A673 (cell line): ENCODE measurements around the gene EMB.
"Not testable (repeated sequence)": the region's sequence is repeated elsewhere in the genome, so short reads cannot be mapped to it uniquely, and the experiment has no call there.

Experiments used
- CTCF ChIP-seq: fragments of 300-800, 200-600 bp; sonication (generic); conservative IDR thresholded peaks from 2 replicates; pipeline ENCODE4 v1.5.1; 2017; ENCODE audit warnings: low read depth, mild to moderate bottlenecking, antibody characterized with exemption, low read length, moderate library complexity, mixed read lengths
- EZH2 ChIP-seq: fragments of 200-600 bp; sonication (generic); IDR thresholded peaks from 2 replicates; pipeline ENCODE4 v1.6.1; 2017; ENCODE audit warnings: borderline replicate concordance, low read depth, mild to moderate bottlenecking, mixed read lengths, antibody characterized with exemption, low read length; ENCODE audit not compliant: poor library complexity, severe bottlenecking

GRCh38 chr5:50431133-50431904 lies 9.8 kb downstream of the EMB start:
- TF ChIP-seq CTCF, EZH2: not testable (repeated sequence)
